GM21786 (cell line): ENCODE measurements around the gene MMP24.
"Not testable (repeated sequence)": the region's sequence is repeated elsewhere in the genome, so short reads cannot be mapped to it uniquely, and the experiment has no call there.

Experiments
- ATAC-seq: cut with Tn5 transposase; IDR thresholded peaks from one replicate; pipeline ENCODE4 v1.9.1; 2021; ENCODE audit not compliant: unreplicated experiment

Gene MMP24

DNA sequence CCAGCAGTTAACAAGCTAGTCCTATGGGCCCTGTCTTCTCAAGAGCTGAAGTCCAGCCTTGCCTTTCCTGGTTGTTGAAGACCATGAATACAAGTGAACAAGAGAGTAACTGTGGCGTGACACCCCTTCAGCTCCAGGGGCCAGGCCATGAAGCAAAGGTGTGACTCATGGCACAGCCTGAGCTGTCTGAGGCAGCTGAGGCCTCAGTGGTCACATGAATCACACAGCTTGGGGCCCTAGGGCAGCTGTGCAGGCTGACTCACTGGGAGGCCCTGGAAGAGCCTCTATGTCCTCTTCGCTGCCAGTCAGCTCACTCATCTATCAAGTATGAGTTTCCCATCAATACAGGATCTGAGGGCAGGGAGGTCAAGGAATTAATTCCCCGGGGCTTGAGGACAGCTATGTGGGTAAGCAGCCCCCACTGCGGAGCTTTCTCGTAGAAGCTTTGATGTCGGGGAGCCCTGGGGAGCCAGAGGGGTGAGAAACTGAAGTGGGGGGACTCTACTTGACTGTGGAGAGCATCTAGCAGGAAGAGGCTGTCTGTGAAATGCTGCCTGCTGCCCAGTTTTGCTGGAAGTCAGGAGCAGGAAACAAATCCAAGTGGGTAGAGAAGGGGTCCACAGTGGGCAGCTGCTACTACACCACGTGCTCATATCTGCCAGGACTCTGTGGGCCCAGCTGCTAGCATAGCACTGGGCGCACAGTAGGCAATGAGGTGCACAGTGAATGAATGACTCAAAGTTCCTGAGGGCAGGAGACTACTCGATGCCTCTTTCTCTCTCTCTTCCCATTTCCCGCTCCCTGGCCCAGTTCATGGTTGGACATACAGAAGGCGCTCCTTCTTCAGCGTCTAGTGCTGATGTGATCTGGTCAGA lies 79.4 kb downstream of the MMP24 start:
- ATAC-seq: no peak

DNA sequence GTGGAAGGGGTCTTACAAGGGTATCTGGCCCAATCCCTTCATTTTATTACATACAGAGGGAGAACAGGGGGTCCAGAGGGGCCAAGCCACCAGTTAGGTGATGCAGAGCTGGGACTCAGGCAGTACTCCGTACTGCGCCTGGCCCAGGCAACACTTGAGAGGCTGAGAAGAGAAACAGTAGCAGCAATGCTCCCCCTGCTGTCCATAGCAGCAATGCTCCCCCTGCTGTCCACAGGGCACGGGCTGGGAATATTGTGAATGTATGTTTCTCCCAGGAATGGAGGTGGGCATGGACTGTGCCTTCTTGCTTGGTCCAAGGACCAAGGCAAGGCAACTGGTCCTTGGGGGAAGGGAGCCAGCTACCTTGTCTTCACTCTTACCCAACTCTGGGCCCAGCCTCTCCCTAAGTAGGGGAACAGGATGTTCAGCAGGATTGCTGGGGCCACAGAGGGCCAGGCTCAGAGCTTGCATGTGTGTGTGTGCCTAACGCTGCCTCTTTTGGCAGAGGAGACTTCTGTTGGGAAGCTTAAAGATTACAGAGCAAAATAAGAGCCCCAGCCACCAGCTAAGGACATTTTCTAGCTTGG lies 80.5 kb downstream of the MMP24 start:
- ATAC-seq: no peak

DNA sequence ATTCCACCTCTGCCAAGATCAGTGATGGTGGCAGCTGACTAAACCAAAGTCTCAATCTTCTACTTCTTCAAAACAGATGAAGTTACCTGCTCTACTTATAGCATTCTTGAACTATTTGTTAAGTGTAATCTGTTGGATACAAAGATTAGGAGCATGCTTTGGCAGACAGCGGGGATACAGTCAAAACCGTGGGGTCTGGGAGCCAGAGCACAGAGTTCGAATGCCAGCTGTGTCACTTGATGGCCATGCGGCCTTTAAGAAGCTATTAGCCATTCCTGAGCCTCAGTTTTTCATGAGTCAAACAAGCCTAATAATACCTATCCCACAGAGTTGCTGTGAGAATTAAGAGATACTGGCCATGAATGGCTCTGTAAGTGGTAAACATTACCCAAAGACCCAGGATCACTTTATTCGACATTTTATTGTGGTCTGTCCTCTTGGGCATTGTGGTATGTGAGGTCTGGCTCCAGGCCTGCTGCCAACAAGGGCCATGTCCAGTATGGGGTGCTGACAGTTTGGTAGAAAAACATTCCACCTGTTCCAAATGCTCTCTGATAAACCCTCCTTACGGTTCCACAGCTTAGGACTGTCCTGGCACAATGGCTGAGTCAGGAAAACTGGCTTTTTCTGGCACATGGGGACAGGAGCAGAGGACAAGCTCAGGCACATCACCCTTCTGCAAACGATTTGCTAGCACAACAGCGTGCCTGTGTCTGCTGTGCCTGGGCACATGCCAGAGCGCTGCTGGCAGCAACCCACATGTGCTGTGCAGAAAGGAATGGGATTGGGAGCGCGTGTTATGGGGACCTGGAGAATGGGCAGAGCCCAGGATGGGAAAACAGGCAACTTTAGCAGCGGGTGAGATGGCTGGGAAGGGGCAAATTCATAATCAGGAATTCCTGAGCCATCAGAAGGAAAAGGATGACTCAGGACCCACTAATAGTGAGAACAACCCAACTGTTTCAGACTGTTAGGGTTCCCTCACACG lies 81.5 kb downstream of the MMP24 start:
- ATAC-seq: no peak

DNA sequence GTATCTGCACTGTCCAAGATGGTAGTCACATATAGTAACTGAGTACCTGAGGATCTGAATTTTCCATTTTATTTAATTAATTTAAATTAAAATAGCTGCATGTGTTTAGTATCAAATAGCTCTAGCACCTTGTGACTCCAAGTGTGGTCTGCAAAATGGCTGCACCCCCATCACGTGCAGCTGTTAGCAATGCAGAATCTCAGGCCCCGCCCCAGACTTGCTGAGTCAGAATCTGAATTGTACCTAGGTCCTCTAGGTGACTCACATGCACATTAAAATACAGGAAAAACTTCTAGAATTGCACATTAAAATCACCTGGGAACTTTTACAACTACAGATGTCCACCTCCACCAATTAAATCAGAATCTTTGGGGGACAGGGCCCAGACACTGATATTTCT lies 84.9 kb downstream of the MMP24 start:
- no peak for ATAC-seq

DNA sequence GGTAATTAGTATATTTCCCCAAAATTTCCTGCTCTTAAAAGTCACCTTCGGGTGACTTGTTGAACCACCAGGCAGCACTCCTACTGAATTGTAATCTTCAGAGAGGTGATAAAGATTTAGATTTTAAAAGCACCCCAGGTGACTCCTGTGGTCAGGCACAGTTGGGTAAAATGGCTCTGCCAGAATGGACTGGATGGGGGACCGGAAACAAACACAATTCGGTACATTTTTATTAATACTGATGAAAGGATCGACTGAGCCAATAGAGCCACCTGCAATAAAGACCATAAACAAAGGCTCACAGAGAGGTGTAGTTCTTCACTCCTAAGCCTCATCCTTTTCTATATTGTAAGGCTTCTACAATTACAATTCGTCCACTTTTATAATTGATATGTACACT lies 85.3 kb downstream of the MMP24 start:
- ATAC-seq: no peak

DNA sequence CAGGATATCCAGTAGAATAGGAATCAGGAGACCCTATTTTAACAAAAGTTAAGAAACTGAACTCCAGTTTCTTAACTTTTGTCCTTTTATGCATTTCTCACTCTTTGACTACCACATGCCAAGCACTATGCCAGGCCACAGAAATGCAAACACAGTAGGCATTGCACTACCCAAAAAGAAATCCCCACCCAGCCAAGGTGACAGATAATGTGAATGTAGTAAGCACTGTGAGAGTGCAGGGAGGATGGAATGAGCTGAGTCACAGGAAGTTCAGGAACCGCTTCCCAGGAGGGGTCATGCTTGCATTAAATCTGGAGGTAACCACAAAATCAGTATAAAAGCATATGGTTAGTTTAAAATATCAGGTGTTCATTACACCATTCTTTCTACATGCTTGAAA lies 85.8 kb downstream of the MMP24 start:
- no peak for ATAC-seq

DNA sequence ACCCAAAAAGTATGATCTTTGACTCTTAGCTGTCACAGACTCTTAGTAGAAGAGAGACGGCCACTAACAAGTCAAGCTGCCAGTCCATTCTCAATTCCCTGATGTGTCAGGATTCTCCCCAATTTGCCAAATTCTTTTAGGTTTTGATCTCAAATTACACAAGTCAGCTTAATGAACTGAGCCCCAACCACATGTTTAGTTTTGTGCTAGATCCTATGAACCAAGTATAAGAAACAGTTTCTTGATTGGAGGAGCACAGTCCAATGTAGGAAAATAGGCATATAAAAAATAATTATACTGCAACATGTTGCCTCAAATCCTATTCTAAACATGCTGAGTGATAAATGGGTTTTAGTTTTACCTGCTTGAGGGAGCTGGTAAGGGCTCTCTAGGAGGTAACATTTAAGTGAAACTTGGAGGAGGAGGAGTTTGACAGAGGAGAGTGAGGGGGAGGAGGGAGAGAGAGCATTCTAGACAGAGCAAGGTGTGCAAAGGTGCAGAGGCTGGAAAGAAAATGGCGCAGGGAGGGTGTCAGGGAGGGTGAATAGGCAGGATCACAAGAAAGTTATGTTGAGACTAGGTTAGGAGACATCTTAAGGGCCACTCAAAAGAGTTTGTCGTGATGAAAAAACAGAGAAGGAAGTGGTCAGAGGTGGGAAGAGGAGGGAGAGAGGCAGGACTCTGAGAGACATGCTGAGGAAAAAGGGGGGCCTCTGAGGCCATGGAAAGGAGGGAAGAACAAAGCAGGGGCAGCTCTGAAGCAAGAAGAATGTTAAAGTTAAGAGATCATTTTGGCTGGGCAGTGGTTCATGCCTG lies 88.5 kb downstream of the MMP24 start:
- ATAC-seq: no peak

DNA sequence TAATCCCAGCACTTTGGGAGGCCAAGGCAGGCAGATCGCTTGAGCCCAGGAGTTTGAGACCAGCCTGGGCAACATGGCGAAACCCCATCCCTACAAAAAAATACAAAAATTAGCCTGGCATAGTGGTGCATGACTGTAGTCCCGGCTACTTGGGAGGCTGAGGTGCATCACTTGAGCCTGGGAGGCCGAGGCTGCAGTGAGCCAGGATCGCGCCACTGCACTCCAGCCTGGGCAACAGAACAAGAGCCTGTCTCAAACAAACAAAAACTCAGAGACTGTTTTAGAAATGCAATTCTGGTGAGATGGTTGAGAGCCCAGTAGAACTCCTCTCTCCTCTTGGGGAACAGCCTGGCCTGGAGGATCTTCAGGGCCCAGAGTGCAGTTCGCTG lies 89.1 kb downstream of the MMP24 start:
- not testable (repeated sequence) for ATAC-seq

DNA sequence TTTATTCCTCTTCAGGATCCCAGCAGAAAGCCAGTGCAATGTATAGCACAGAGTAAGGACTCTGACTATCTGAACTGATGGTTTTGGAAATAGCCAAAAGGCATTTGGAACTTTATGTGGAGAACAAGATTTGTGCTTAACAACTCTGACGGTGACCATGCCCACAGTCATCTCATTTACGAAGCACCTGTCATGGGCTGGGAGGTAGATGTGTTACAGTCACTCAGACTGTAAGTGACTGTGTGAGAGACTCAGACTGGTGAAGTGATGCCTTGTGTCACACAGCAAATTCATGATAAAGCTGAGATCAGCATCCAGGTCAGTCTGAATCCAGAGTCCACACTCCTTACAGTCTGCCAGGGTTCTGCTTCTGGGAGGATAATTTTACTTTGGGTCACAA lies 89.6 kb downstream of the MMP24 start:
- ATAC-seq: no peak

DNA sequence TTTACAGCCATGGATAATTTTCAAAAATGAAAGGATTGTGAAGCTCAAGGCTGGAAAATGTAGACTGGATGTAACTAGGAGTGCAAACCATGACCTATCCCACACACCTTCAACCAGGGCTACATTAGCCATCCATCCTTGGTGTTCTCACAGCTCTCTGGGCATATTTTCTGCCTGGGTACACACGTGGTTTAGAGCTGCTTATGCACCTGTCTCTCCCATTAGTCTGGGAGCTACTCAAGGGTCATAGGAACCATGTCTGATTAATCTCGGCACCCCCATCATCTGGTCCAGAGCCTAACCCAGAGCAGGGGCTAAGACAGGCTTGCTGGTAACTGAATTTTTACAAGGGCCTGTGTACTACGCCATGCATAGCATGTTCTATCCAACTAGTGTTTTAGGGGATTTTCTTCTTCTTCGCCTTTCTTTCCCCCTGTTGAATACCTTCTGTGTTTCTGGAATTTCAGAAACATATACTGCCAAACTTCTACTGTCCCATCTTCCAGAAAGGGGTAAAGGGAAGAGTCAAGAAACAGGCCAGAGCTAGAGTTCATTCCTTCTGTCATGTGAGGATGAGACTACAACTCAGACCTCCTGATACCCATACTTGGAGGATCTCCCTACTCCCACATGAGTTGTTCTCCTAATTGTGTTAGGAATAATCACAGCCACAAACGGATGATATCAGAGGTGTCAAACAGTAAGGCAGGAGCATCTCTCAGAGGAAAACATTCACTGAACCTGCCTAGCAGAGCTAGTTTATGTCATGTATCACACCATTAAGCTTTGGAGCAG lies 91.1 kb downstream of the MMP24 start:
- ATAC-seq: no peak

DNA sequence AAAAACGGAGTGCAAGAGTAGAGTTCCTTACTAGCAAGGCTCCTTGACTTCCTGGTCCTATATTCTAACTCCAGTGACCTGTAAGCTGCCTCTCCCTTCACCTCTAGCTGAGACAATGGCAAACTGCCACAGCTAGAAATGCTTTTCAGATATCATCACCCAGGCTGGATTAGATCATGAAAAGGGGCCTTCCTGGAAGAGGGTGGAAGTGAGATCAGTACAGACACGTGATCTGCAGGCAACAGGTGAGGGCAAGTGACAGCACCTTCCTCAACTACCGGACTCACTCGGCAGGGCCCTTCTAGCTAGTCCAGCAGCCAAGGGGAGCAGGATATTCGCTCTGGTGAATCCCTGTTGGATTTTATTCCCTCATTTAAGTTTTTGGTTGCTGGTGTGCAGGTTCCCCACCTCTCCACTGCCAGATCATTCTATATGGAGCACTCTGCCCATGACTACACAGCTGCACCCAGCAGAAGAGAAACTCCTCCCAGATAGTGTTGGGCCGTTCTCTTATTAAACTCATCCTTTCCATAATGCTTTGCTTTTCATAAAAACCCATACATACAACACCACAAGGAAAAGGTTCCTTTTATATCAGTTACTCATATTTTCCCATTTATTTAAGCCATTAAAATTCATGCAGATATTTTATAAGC lies 92.1 kb downstream of the MMP24 start:
- ATAC-seq: no peak

DNA sequence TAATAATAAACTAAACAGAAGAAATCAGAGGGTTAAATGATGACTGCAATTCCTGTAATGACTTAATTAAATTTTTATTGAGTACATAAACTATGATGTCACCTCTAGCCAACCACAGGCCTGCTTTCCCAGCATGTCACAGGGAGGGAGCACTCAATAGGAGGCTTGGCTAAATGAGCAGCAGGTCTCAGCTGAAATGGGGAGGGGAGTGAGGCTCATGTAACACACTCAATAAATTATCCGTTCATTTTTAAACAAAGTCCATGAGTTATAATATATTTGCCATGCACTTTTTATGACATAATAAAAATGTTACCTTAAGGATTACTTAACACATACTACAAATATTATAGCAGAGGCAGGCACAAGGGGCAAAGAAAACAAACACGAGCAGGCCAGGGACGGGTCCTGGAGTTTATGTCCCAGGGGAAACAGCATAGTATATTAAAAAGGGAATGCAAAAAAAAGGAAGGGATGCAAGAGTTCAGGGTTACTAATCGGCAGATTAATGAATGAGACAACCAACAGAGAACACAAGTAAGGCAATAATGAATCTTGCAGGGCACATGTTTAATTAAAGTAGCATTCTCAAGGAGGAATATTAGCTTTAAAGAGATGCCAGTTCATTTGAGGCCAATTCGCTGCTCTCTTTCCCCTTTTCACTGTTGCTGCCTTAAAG lies 92.8 kb downstream of the MMP24 start:
- no peak for ATAC-seq

DNA sequence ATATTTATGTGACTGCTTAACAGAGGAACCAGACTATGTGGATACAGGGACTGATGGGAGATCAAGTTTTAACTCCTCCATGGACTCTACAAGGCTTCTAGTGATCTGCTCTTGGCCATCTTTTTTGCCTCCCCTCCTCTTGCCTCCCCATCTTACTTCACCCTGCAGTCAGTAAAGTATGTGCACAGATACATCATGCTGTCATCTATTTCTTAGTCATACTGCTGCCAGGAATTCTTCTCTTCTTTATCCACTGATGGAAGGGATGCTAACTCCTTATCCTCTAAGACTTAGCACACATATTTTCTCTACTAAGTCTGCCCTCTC lies 93.3 kb downstream of the MMP24 start:
- no peak for ATAC-seq

DNA sequence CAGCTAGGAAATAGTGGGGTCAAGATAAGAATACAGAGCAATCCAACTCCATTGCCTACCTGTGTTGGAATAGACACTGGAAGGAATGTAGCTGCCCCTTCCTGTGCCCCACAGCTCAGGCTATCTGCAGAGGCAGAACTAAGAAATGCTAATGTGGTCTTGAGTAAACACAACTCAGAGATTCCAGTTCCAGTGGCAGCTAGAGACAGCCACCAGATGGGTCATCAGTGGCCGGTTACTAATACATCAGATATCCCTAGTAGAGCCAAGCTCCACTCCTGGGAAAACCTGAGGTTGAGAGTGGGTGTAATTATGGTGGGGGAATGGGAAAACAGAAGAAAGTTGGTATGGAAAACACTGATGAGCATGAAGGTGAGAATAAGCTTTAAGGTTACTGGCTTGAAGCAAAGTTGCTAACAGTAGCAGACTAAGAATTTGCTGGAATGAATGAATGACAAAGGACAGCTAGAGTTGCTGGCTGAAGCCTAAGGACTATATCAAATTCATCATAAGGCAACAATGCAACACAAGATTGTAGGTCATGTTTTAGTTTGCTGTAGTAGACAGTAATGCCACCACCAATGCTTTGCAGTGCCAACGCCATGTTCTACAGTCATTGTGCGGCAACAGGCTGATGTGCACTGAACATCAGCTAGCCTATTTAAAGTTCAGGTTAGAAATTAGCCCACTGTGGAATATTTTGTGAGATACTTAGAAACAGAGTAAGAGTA lies 94.1 kb downstream of the MMP24 start:
- no peak for ATAC-seq

DNA sequence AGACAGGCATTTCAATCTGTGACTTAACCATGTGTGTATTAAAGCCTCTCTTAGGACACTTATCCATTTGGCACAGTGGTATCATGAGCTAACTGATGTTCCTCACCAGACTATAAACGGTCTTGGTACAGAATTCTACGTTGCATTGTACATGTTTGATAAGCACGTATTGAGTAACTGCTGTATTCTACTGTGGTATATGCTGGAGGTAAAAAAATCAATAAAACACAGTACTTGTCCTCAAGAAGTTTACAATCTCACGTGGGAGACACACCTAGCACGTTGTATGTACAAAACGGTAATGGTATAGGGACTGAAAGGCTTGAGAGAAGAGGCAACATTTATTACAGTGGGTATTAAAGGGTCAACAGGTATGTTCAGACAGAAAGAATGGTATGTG lies 98.9 kb downstream of the MMP24 start:
- ATAC-seq: no peak

DNA sequence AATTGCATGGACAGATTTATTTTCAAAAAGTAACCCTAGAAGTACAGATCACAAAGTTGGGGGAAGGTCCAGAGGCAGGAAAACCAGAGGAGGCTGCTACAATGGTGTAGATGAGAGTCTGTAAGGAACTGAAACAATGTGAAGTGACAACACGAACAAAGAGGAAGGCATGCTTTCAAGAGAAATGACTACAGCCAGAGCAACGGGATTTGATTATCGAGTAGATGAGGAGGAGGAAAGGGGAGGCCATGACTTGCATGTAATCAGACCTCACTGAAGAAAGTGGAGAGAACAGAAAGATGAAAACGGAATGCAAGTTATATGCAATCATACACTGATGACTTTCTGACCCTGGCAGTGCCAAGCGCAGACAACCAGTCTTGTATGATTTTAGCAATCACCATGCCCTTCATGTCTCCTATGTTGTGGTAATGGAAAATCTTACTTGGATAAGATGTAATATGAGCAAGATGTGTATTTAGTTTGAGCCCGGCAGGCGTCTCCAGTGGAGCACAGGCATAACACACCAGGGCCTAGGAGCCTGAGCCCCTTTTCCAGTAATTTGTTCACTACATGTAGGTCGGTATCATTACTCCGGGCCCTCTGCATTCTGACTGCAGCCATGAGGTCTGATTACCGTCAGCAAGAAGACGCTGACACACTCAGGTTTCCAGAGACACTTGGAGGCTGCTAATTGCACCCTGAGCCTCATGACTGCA lies 99.7 kb downstream of the MMP24 start:
- no peak for ATAC-seq
